T-cell (primary cell): ENCODE results near the gene KCNG4. TPM values are rescaled to one million over a fixed set of nuclear protein-coding genes. Genes with fewer than 3 reads are reported as not detected.

Experiments
- ATAC-seq, 4 experiments: fragments of 200-7000 bp in 3 of 4; fragments of 150-1000 bp in 1 of 4; cut with Tn5 transposase; replicated peaks in 1 of 4; 1 replicate in 3 of 4; 2 replicates in 1 of 4; pipeline ENCODE4 v1.10.0; 2021; ENCODE audit warnings: moderate library complexity in 3 of 4, mild to moderate bottlenecking in 2 of 4, moderate number of reproducible peaks in 1 of 4
- CTCF ChIA-PET, 2 donors: fragments of 300-600 bp; sonication (Branson Sonifier 250); formaldehyde crosslinking; loops; one replicate each; lab custom pipeline; 2022; ENCODE audit warnings: antibody characterized with exemption in 2 of 2; lab: Charles Lee
- POLR2A ChIA-PET, 2 donors: fragments of 300-600 bp; sonication (Branson Sonifier 250); formaldehyde crosslinking; loops; one replicate each; lab custom pipeline; 2022; ENCODE audit warnings: antibody characterized with exemption in 2 of 2; lab: Charles Lee
- DNase-seq, 35 experiments: peaks; one replicate each; pipeline versions ENCODE4 v3.0.0 to v3.0.0-alpha.2; 2013 to 2023
- H3K27ac ChIP-seq: one replicate; pipeline ENCODE4 v1.5.1; 2013; ENCODE audit warnings: low read length
- H3K27me3 ChIP-seq, 2 experiments: replicated peaks in 1 of 2; 1 replicate in 1 of 2; 2 replicates in 1 of 2; pipeline versions ENCODE4 v1.6.1 to v1.7.0; 2013; ENCODE audit warnings: low read length in 1 of 2, mixed read lengths in 1 of 2; ENCODE audit not compliant: control insufficient read depth in 2 of 2, insufficient read depth in 2 of 2; ENCODE audit errors: extremely low read depth in 1 of 2
- H3K36me3 ChIP-seq, 2 donors: 1 replicate in 1 of 2; 2 replicates in 1 of 2; pipeline versions ENCODE4 v1.6.1 to v1.7.0; 2013; ENCODE audit warnings: low read length in 1 of 2; ENCODE audit not compliant: control insufficient read depth in 2 of 2, insufficient read depth in 1 of 2; ENCODE audit errors: extremely low read depth in 1 of 2
- H3K4me1 ChIP-seq, 2 experiments: 1 replicate in 1 of 2; 2 replicates in 1 of 2; pipeline versions ENCODE4 v1.6.1 to v1.7.0; 2013; ENCODE audit warnings: low read length in 2 of 2, mixed read lengths in 1 of 2; ENCODE audit not compliant: insufficient read depth in 2 of 2, control insufficient read depth in 1 of 2; ENCODE audit errors: extremely low read depth in 1 of 2
- H3K4me3 ChIP-seq, 2 donors: 1 replicate in 1 of 2; 2 replicates in 1 of 2; pipeline versions ENCODE4 v1.5.1 to v1.7.0; 2013; ENCODE audit warnings: mild to moderate bottlenecking in 2 of 2, low read length in 1 of 2, moderate library complexity in 1 of 2; ENCODE audit not compliant: control insufficient read depth in 1 of 2; ENCODE audit errors: extremely low read depth in 1 of 2
- H3K9me3 ChIP-seq: 2 replicates; pipeline ENCODE4 v1.7.0; 2013
- H3K27ac Mint-ChIP-seq, 2 donors: one replicate each; pipeline ENCODE4 v1.8.0; 2020 to 2021; ENCODE audit warnings: mild to moderate bottlenecking in 2 of 2, mixed read lengths in 2 of 2
- H3K27me3 Mint-ChIP-seq, 2 donors: one replicate each; pipeline ENCODE4 v1.8.0; 2021 to 2022; ENCODE audit warnings: mixed read lengths in 2 of 2
- H3K36me3 Mint-ChIP-seq: one replicate; pipeline ENCODE4 v1.8.0; 2021; ENCODE audit warnings: mixed read lengths
- H3K4me1 Mint-ChIP-seq, 3 donors: one replicate each; pipeline ENCODE4 v1.8.0; 2020 to 2022; ENCODE audit warnings: mixed read lengths in 3 of 3, mild to moderate bottlenecking in 1 of 3
- H3K4me3 Mint-ChIP-seq, 3 donors: one replicate each; pipeline ENCODE4 v1.8.0; 2020 to 2022; ENCODE audit warnings: mild to moderate bottlenecking in 3 of 3, mixed read lengths in 3 of 3, moderate library complexity in 3 of 3
- H3K9me3 Mint-ChIP-seq, 3 donors: one replicate each; pipeline ENCODE4 v1.8.0; 2020 to 2022; ENCODE audit warnings: mixed read lengths in 3 of 3
- WGBS: methylation state at CpG from one replicate; pipeline ENCODE4 v1.1.5; 2013; ENCODE audit warnings: missing lambda C conversion rate; ENCODE audit not compliant: insufficient coverage; 5-methylcytosine and 5-hydroxymethylcytosine counted together
- total RNA-seq, 35 experiments: library from RNA in 6 of 35; stranded (reverse) in 6 of 35; fragments of 120-200 nt in 1 of 35; gene quantifications; one replicate each; pipeline versions ENCODE4 v1.2.1 to v1.2.4 and lab custom pipeline; 2013 to 2026

The KCNG4 gene, protein sequence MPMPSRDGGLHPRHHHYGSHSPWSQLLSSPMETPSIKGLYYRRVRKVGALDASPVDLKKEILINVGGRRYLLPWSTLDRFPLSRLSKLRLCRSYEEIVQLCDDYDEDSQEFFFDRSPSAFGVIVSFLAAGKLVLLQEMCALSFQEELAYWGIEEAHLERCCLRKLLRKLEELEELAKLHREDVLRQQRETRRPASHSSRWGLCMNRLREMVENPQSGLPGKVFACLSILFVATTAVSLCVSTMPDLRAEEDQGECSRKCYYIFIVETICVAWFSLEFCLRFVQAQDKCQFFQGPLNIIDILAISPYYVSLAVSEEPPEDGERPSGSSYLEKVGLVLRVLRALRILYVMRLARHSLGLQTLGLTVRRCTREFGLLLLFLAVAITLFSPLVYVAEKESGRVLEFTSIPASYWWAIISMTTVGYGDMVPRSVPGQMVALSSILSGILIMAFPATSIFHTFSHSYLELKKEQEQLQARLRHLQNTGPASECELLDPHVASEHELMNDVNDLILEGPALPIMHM
- total RNA-seq (not detected), total RNA-seq (lab: John Stamatoyannopoulos, UW) (0 to 0.05 (median 0) reads per million in 29 experiments)
- not detected for total RNA-seq (2013)

- Histone ChIP-seq H3K9me3 (no peaks in the 10 kb centered on the region), H3K36me3 (no peaks in the 10 kb centered on the region), H3K27ac (no peak within 1 kb of the TSS), H3K4me1 (no peaks in the 10 kb centered on the region), H3K27me3 (peaks cover 4 to 45% of the 10 kb centered on the region in 2 experiments), H3K4me3 (no peak within 1 kb of the TSS)
- POLR2A ChIA-PET = interaction anchor here in 1 of 2 donors (0.5 kb wide), 1 partner anchor 1566 kb away, joined by 3 read pairs; no protein-coding TSS in a partner anchor
- CTCF ChIA-PET = no interaction called here
- ATAC-seq (no peak), DNase-seq (no peak)
- H3K4me3 Mint-ChIP-seq = no peak within 1 kb of the TSS
- H3K27me3 Mint-ChIP-seq = peaks cover 40 to 53% of the 10 kb centered on the region in 2 donors
- no peaks in the 10 kb centered on the region for H3K4me1 Mint-ChIP-seq
- H3K9me3 Mint-ChIP-seq = peaks cover 0 to 4% (median 0%) of the 10 kb centered on the region in 3 donors
- no peak within 1 kb of the TSS for H3K27ac Mint-ChIP-seq
- H3K36me3 Mint-ChIP-seq = peaks cover 4% of the 10 kb centered on the region
- 100% methylated on average over 1 of the region's 7 CpGs for WGBS
These were observed at the start of gene KCNG4 for GRCh38 chr16:84239909-84240308. TSS of gene KCNG4 (minus strand) at chr16:84240012. CDS start at chr16:84237485, 2,527 bp downstream.

DNA sequence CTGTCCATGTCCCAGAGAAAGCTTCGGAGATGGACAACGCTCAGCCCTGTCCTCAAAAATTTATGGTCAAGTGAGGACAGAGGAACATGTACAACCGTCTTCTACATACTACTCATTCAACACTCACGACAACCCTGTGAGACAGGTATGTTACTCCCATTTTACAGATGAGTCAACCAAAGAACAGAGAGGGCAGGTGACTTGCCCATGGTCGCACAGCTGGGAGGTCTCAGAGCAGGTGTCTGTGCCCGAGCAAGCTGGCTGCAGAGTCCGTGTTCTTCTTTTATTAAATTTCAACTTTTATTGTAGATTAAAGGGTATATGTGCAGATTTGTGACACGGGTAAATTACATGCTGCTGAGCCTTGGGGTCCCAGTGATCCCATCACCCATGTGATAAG lies 49.1 kb upstream of the KCNG4 start:
- Mint-ChIP-seq H3K27ac (no peak overlapping the region), H3K9me3 (no peaks in the 10 kb centered on the region), H3K36me3 (no peaks in the 10 kb centered on the region), H3K4me1 (peaks cover under 1 to 7% (median under 1%) of the 10 kb centered on the region in 3 donors), H3K4me3 (no peak overlapping the region), H3K27me3 (peaks cover 41 to 45% of the 10 kb centered on the region in 2 donors)
- Histone ChIP-seq H3K27me3 (peaks cover 0 to 28% of the 10 kb centered on the region in 2 experiments), H3K4me1 (no peaks in the 10 kb centered on the region), H3K9me3 (no peaks in the 10 kb centered on the region), H3K36me3 (no peaks in the 10 kb centered on the region), H3K4me3 (no peak overlapping the region), H3K27ac (no peak overlapping the region)
- POLR2A ChIA-PET = no interaction called here
- no peak for DNase-seq
- WGBS = 60% methylated on average over 7 of the region's 8 CpGs
- ATAC-seq = no peak
- CTCF ChIA-PET = interaction anchor here in 1 of 2 donors (1.4 kb wide), 1 partner anchor 12 kb away, joined by 3 read pairs; no protein-coding TSS in a partner anchor

DNA sequence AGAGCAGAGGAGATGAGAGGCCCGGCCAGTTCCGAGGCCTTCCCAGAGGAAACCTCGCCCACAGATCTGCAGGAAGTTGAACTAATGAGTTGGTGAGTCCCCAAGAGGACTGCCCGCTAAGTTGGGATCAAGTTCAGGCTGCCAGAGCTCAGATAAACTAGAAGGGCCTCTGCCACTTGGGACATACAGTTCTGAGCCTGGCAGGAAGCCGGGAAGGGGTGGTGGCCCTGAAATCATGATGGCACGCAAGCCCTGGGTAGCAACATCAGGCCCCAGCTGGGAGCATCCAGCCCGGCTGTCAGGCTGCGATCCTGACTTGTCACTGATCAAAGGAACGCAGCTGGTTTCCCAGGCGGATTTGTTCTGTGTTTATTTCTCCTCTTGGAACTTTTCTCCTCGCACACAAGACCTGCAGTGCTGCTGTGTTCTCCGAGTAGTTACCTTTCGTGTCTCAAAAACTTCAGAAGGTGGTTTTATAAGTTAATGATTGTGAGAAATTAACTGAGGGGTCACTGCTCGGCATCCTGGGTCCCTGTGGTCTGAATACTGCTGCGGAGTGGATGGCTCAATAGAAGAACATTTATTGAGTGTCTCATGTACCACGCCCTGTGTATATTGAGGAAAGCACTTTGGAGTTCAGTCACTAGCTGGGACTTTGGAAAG lies 46.9 kb upstream of the KCNG4 start:
- H3K36me3 Mint-ChIP-seq = no peaks in the 10 kb centered on the region
- Histone ChIP-seq H3K27ac (no peak overlapping the region), H3K9me3 (no peaks in the 10 kb centered on the region), H3K4me1 (no peaks in the 10 kb centered on the region), H3K4me3 (no peak overlapping the region), H3K36me3 (no peaks in the 10 kb centered on the region), H3K27me3 (peaks cover 0 to 11% of the 10 kb centered on the region in 2 experiments)
- H3K27ac Mint-ChIP-seq = no peak overlapping the region
- peaks cover 0 to 4% (median 0%) of the 10 kb centered on the region in 3 donors for H3K4me1 Mint-ChIP-seq
- H3K4me3 Mint-ChIP-seq = no peak overlapping the region
- no peaks in the 10 kb centered on the region for H3K9me3 Mint-ChIP-seq
- 81% methylated on average over 12 of the region's 16 CpGs for WGBS
- POLR2A ChIA-PET = no interaction called here
- ATAC-seq = no peak
- no peak for DNase-seq
- peaks cover 26 to 33% of the 10 kb centered on the region in 2 donors for H3K27me3 Mint-ChIP-seq
- CTCF ChIA-PET = no interaction called here

DNA sequence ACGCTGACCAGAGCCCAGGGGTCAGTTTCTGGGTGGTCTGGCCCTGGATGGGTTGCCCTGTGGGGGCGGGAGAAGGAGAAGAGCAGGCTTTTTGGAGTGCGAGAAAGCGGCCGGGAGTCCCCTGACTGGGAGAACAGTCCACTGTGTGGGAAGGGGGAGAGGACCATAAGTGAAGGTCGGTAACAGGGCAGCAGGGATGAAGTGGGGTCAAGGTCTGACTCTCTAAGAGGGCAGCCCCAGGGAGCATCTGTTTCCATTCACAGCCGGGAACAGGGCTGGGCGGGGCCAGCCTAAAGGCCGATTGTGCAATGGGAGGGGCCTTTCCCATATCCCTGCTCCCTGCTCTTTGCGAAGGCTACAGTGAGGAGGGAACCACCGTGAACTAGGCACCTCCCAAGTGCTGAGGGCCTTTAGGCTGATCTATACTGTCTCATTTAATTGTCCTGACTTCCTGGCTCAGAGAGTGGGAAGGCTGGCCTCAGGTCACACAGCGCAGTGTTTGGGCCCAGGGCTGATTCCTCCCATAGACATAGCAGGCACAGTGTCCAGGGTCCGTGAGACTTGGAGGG lies 44.4 kb upstream of the KCNG4 start:
- CTCF ChIA-PET = interaction anchor here in 1 of 2 donors (0.7 kb wide), 1 partner anchor 281 kb away, joined by 3 read pairs; no protein-coding TSS in a partner anchor

DNA sequence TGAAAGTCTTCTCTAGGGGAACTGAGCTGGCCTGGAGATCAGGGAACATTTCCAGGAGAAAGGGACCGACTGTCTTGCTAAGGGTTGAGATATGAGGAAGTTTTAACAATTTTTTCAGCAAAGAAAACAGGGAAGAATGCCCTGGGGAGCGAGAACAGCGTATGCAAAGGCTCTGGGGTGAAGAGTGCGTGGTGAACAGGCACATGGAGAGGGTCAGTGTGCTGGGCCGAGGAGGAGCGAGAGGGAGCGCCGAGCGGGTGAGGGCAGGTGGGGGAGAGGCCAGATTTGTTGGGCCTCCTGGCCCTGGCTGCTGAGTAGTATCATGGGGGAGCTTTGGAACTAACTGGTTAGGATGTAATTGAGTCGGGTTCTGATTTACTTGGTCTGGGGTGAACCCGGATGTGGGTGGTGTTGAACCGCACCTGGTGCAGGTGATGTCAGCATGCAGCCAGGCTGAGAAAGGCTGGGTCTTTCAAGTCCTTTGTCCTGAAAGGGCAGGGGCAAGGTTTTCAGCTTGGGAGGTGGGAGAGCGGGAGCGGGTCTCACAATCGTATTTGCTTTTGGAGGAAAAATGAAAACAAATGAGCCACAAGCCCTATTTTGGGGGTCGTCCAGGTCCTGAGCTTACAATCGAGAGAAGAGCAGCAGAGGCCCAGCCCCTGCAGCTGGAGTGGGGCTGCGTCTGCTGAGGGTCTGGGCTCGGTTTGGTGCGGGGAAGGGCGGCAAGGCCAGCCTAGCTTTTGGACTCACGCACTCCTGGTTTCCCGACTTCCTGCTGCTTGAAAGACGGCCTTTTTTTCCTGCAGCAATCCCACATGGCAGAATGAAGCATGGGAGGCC lies 43.7 kb upstream of the KCNG4 start:
- no peaks in the 10 kb centered on the region for H3K9me3 ChIP-seq
- H3K36me3 ChIP-seq = no peaks in the 10 kb centered on the region
- DNase-seq = no peak
- Mint-ChIP-seq H3K4me3 (no peak overlapping the region), H3K9me3 (no peaks in the 10 kb centered on the region), H3K27me3 (peaks cover 13 to 21% of the 10 kb centered on the region in 2 donors), H3K36me3 (no peaks in the 10 kb centered on the region), H3K4me1 (no peaks in the 10 kb centered on the region), H3K27ac (no peak overlapping the region)
- CTCF ChIA-PET = interaction anchor here in 1 of 2 donors (0.7 kb wide), 1 partner anchor 282 kb away, joined by 3 read pairs; no protein-coding TSS in a partner anchor
- H3K27me3 ChIP-seq = peaks cover 0 to 21% of the 10 kb centered on the region in 2 experiments
- H3K4me1 ChIP-seq = no peaks in the 10 kb centered on the region
- no peak overlapping the region for H3K27ac ChIP-seq
- H3K4me3 ChIP-seq = no peak overlapping the region
- POLR2A ChIA-PET = no interaction called here
- ATAC-seq = no peak
- 83% methylated on average over 24 of the region's 24 CpGs for WGBS

More for the DNA sequence above, 44.4 kb upstream of the KCNG4 start:
- ATAC-seq (no peak), DNase-seq (no peak)
- Histone ChIP-seq H3K9me3 (no peaks in the 10 kb centered on the region), H3K27ac (no peak overlapping the region), H3K27me3 (peaks cover 0 to 21% of the 10 kb centered on the region in 2 experiments), H3K4me1 (no peaks in the 10 kb centered on the region), H3K36me3 (no peaks in the 10 kb centered on the region), H3K4me3 (no peak overlapping the region)
- H3K27me3 Mint-ChIP-seq = peaks cover 20 to 22% of the 10 kb centered on the region in 2 donors
- no peak overlapping the region for H3K27ac Mint-ChIP-seq
- H3K4me3 Mint-ChIP-seq = no peak overlapping the region
- 81% methylated on average over 7 of the region's 13 CpGs for WGBS
- H3K4me1 Mint-ChIP-seq = no peaks in the 10 kb centered on the region
- H3K9me3 Mint-ChIP-seq = no peaks in the 10 kb centered on the region
- POLR2A ChIA-PET = no interaction called here
- no peaks in the 10 kb centered on the region for H3K36me3 Mint-ChIP-seq
